22Rv1 (cell line): ENCODE results near the gene ABL1.

Experiments used
- H3K27ac ChIP-seq: fragments of 450-650 bp; 2 replicates; pipeline ENCODE4 v1.5.1; 2017
- ZFX ChIP-seq: fragments of 450-650 bp; IDR thresholded peaks from 2 replicates; pipeline ENCODE4 v1.6.1; 2017; ENCODE audit warnings: antibody characterized with exemption, borderline replicate concordance
- TF ChIP-seq, protein P1 (sequence below): fragments of 450-650 bp; IDR thresholded peaks from 2 replicates; pipeline ENCODE4 v1.5.1; 2017; ENCODE audit warnings: mild to moderate bottlenecking

ABL1 gene

DNA sequence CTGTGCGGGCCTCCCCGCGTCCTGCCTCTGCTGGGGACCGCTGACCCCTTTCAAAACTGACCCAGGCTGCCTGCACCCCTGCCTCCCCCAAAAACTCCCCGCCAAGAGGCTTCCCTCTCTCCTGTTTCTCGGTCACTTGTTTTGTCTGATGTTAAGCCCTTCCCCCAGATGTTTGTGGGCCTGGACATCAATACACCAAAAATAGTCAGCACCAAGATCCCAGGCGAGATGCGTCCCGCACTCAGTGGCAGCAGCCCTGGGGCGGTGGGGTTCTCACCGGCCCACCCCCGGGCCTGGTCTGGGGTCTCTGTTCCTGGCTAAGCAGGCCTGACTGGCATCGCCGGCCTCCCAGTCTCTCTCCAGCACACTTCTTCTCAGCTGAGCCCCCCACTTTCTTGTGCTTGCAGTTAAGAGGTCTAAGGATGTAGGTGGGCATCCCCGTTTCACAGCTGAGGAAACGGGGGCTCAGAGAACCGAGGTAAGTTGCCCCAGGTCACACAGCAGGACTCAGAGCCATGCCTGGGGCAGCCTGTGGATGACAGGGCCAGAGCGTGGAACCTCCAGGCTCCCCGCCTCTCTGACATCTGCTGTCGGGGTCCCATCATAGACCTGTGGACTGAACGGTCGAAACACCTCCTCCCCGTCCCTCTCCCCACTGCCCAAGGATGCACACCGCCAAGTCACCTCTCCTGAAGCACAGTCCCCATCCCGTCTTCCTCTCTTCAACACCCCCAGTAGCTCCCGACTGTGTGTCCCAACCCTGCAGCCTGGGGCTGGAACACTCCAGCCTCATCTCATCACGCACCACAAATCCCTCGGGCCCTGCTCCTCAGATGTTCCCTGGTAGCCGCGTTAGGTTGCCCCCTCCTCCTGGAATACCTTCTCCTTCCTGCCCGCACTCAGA is 87.2 kb downstream of the ABL1 start:
- H3K27ac ChIP-seq = no peak overlapping the region
- TF ChIP-seq ZFX = no peak

DNA sequence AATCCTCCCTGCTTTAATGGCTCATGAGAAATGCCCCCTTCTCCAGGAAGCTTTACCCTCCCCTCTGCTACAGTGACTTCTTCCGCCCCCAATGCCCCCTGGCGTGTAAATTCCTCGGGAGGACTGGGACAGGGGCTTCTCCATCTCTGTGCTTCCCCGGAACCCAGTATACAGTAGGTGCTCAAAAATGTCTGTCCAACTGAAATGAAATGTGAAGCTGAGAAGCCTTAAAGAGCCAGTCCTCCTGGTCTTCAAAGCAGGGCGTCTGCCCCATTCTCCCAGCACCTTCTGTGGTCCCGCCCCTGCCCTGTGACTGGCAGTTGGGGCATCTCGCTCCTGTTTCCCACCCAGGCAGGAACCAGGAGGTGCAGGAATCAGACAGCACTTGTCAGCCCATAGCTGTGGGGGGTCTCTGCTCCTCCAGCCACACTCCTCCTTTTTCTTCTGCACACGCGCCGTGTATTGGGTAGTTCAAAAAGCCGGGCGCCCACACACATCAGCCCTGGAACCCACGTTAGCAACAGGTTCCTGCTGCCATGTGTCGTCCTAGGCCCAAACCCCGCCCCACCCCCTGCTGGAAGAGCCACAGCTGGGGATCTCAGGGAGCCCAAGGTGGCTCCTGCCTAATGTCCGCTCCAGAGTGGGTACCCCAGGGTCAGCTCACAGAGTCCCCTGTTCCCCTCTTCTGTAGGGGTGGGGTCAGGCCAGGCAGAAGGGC is 88.0 kb downstream of the ABL1 start:
- TF ChIP-seq ZFX = no peak
- TF ChIP-seq, protein P1, sequence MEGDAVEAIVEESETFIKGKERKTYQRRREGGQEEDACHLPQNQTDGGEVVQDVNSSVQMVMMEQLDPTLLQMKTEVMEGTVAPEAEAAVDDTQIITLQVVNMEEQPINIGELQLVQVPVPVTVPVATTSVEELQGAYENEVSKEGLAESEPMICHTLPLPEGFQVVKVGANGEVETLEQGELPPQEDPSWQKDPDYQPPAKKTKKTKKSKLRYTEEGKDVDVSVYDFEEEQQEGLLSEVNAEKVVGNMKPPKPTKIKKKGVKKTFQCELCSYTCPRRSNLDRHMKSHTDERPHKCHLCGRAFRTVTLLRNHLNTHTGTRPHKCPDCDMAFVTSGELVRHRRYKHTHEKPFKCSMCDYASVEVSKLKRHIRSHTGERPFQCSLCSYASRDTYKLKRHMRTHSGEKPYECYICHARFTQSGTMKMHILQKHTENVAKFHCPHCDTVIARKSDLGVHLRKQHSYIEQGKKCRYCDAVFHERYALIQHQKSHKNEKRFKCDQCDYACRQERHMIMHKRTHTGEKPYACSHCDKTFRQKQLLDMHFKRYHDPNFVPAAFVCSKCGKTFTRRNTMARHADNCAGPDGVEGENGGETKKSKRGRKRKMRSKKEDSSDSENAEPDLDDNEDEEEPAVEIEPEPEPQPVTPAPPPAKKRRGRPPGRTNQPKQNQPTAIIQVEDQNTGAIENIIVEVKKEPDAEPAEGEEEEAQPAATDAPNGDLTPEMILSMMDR = no peak

DNA sequence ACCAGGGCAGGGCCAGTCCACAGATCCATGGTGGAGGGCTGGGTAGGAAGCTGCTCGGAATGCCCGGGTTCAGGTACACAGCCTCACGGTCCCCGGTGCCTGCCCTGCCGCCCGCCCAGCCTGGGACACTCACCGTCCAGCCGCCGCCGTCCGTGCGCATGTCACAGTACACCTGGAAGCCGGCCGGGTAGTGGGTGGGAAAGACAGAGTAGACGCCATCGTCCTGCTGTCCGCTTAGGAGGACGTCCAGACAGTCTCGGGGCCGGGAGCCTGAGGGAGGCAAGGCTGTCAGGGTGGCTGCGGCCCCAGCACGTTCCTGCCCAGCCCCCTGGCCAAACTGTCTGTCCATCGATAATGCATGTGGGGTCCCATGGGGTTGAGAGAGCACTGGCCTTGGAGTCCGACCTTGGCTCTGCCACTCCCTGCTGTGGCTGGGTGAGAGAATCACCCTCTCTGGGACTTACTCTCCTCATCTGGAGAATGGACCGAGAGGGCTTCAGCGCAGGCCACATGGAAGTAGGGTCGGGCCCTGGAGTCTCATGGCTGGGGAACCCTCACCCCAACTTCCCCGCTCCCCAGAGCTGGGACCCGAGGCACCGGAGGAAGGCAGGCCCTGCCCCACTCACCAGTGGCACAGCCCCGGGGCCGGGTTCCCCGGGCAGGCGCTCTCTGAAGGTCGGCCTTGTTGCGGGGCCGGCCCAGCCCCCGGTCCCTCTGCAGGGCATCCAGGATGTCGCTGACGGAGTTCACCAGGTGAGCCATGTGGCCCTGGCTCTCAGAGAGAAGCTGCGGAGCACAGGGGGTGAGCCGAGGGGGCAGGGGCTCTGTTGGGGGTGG is 88.8 kb downstream of the ABL1 start:
- no peak overlapping the region for H3K27ac ChIP-seq
- TF ChIP-seq, protein P1 = no peak

More for the DNA sequence above, 88.0 kb downstream of the ABL1 start:
- no peak overlapping the region for H3K27ac ChIP-seq

DNA sequence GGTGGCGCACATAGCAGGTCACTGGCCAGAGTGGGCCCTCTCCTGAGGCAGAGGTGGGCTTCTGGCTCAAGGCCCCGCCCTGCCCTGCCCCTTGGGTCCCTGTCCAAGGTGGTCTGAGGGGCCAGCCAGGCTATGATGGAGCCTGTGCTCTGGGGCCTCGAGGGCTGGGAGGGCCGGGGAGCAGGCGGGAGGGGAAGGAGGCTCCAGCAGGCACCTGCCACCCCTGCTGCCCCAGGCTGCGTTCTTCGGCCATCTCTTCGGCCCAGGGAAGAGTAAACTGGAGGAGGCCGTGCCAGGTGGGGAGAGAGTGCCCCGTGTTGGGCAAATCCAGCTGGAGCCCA is 89.4 kb downstream of the ABL1 start:
- H3K27ac ChIP-seq = no peak overlapping the region
- no peak for TF ChIP-seq ZFX
- TF ChIP-seq, protein P1 = no peak

DNA sequence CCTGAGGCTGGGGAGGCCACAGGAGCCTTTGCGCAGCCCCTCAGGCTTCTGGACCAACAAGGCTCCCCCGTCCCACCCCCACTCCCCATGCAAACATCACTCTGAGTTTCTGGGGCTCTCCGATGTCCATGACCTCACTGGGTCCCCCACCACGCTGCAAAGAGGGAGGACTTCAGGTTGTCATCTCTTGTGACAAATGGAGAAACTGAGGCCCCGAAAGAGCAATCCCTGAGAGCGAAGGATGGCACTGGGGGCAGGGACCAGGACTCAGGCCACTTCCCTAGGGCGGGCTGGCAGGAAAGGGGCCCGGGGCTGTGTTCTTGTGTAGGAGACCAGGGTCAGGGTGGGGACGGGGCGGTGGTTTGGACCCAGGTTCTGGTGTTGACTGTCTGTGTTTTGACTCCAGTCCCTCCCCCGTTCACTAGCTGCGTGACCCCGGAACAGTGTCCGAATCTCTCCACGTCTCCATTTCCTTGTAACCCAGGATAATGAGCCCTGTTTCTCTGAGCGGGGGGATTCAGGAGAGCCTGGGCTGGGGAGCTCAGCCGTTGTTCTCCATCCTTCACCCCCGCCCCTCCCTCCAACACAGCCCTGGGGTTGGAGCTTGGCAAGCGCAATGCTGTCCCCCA is 90.1 kb downstream of the ABL1 start:
- H3K27ac ChIP-seq = no peak overlapping the region
- TF ChIP-seq, protein P1 = no peak
- no peak for TF ChIP-seq ZFX

DNA sequence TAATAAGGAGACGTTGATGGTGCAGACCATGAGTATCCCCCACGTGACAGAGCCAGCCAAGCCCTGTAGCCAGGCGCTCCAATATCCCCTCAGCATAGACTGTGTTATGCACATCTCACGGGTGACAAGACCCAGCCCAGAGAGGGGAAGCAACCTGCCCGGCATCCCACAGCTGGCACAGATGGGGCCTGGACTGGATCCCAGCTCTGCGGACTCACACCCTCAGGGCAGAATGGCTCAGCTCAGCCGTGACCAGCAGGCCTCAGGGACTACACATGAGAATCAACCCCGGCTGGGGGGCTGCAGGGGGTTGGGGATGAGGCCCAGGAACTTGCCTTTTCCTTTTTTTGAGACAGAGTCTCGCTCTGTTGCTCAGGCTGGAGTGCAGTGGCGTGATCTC is 92.3 kb downstream of the ABL1 start:
- TF ChIP-seq, protein P1 = no peak
- no peak for TF ChIP-seq ZFX
- no peak overlapping the region for H3K27ac ChIP-seq
